ENCODE measurements around the gene GRAMD2A. TPM values are rescaled to one million over a fixed set of nuclear protein-coding genes. Genes with fewer than 3 reads are reported as not detected.

Gene GRAMD2A
- polyA plus RNA-seq (2014; cell fraction: cytosol; rRNA removed), result not detected in 2 replicates
- not detected in 2 replicates for polyA plus RNA-seq (2014; cell fraction: nucleus; rRNA removed)

GRCh38 chr15:72197460-72198355, at the start of gene GRAMD2A:
TSS of gene GRAMD2A (minus strand) at chr15:72197787.
- no peak for DNase-seq (ENCODE audit: low spot score)

- DNase-seq (ENCODE audit: low spot score), result no peak
These were observed 45.3 kb upstream of the GRAMD2A start for GRCh38 chr15:72242775-72243370.

GRCh38 chr15:72239652-72240051, 42.1 kb upstream of the GRAMD2A start:
- no peak for DNase-seq (ENCODE audit: low spot score)

GRCh38 chr15:72238586-72238985, 41.0 kb upstream of the GRAMD2A start:
- DNase-seq (ENCODE audit: low spot score), result no peak

GRCh38 chr15:72237853-72238224, 40.3 kb upstream of the GRAMD2A start:
- no peak for DNase-seq (ENCODE audit: low spot score)

- no peak for DNase-seq (ENCODE audit: low spot score)
These were observed 39.7 kb upstream of the GRAMD2A start for GRCh38 chr15:72237029-72237852.

- no peak for DNase-seq (ENCODE audit: low spot score)
These were observed 38.9 kb upstream of the GRAMD2A start for GRCh38 chr15:72236381-72237003.

- no peak for DNase-seq (ENCODE audit: low spot score)
These were observed 37.7 kb upstream of the GRAMD2A start for GRCh38 chr15:72235298-72235697.

- no peak for DNase-seq (ENCODE audit: low spot score)
These were observed 36.2 kb upstream of the GRAMD2A start for GRCh38 chr15:72233769-72234168.

GRCh38 chr15:72231833-72232478, 34.4 kb upstream of the GRAMD2A start:
- no peak for DNase-seq (ENCODE audit: low spot score)

GRCh38 chr15:72231066-72231832, 33.7 kb upstream of the GRAMD2A start, which contains the start of gene PKM:
TSS of gene PKM (minus strand) at chr15:72231190. CDS start at chr15:72219097, 12,093 bp downstream.
- DNase-seq (ENCODE audit: low spot score), result peak; percentile 99

GRCh38 chr15:72230197-72231065, 32.8 kb upstream of the GRAMD2A start:
- DNase-seq (ENCODE audit: low spot score), result peak; percentile 87

- DNase-seq (ENCODE audit: low spot score), result no peak
These were observed 32.3 kb upstream of the GRAMD2A start for GRCh38 chr15:72229947-72230196.

- DNase-seq (ENCODE audit: low spot score), result no peak
These were observed 31.7 kb upstream of the GRAMD2A start for GRCh38 chr15:72229076-72229946.

- no peak for DNase-seq (ENCODE audit: low spot score)
These were observed 30.1 kb upstream of the GRAMD2A start for GRCh38 chr15:72227720-72228119.

- DNase-seq (ENCODE audit: low spot score), result no peak
These were observed 29.6 kb upstream of the GRAMD2A start for GRCh38 chr15:72227192-72227586.

- DNase-seq (ENCODE audit: low spot score), result no peak
These were observed 25.7 kb upstream of the GRAMD2A start for GRCh38 chr15:72223278-72223677.

GRCh38 chr15:72222393-72222792, 24.8 kb upstream of the GRAMD2A start:
- DNase-seq (ENCODE audit: low spot score), result no peak

Data from SK-N-DZ (cell line).